H9 (cell line): ENCODE results near the gene CD53. TPM values are rescaled to one million over a fixed set of nuclear protein-coding genes. Genes with fewer than 3 reads are reported as not detected.

Experiments used
- DNase-seq: peaks from one replicate; pipeline ENCODE4 v3.0.0-alpha.2; 2017
- H2AFZ ChIP-seq: one replicate; pipeline ENCODE4 v1.6.1; 2013; ENCODE audit warnings: mild to moderate bottlenecking, low read length, control low read depth, moderate library complexity
- H2AK5ac ChIP-seq: 2 replicates; pipeline ENCODE4 v1.6.1; 2013; ENCODE audit warnings: low read length, control low read depth, mixed read lengths; ENCODE audit not compliant: insufficient read length
- H2BK120ac ChIP-seq: one replicate; pipeline ENCODE4 v1.6.1; 2013; ENCODE audit warnings: low read depth, mild to moderate bottlenecking, low read length, control low read depth, inconsistent platforms; ENCODE audit not compliant: poor library complexity, severe bottlenecking
- H2BK12ac ChIP-seq: 2 replicates; pipeline ENCODE4 v1.6.1; 2013; ENCODE audit warnings: low read length, control low read depth, mixed read lengths, low read depth; ENCODE audit not compliant: insufficient read length
- H2BK15ac ChIP-seq: 2 replicates; pipeline ENCODE4 v1.6.1; 2013; ENCODE audit warnings: low read depth, low read length, control low read depth
- H2BK20ac ChIP-seq: one replicate; pipeline ENCODE4 v1.6.1; 2013; ENCODE audit warnings: low read depth, mild to moderate bottlenecking, low read length, control low read depth, inconsistent platforms; ENCODE audit not compliant: poor library complexity, severe bottlenecking
- H2BK5ac ChIP-seq: 2 replicates; pipeline ENCODE4 v1.6.1; 2013; ENCODE audit warnings: low read length, control low read depth, mixed read lengths; ENCODE audit not compliant: insufficient read length
- H3K14ac ChIP-seq: 2 replicates; pipeline ENCODE4 v1.6.1; 2013; ENCODE audit warnings: low read length, control low read depth; ENCODE audit not compliant: insufficient read depth
- H3K18ac ChIP-seq: 2 replicates; pipeline ENCODE4 v1.6.1; 2013; ENCODE audit warnings: low read depth, mild to moderate bottlenecking, mixed read lengths, low read length, control low read depth; ENCODE audit not compliant: insufficient read length
- H3K23ac ChIP-seq: 2 replicates; pipeline ENCODE4 v1.6.1; 2013; ENCODE audit warnings: low read length, control low read depth, mixed read lengths, low read depth; ENCODE audit not compliant: insufficient read length
- H3K23me2 ChIP-seq: 2 replicates; pipeline ENCODE4 v1.6.1; 2013; ENCODE audit warnings: low read depth, mild to moderate bottlenecking, mixed read lengths, low read length, control low read depth; ENCODE audit not compliant: insufficient read length, poor library complexity, severe bottlenecking
- H3K27ac ChIP-seq: 2 replicates; pipeline ENCODE4 v1.5.1; 2013; ENCODE audit warnings: low read length, control low read depth, mixed read lengths, low read depth; ENCODE audit not compliant: insufficient read length
- H3K27me3 ChIP-seq: 2 replicates; pipeline ENCODE4 v1.6.1; 2013; ENCODE audit warnings: low read length, control low read depth, inconsistent platforms; ENCODE audit not compliant: insufficient read depth
- H3K4ac ChIP-seq: 2 replicates; pipeline ENCODE4 v1.6.1; 2013; ENCODE audit warnings: low read depth, mild to moderate bottlenecking, control low read depth, inconsistent platforms, low read length, moderate library complexity
- H3K4me1 ChIP-seq: 2 replicates; pipeline ENCODE4 v1.6.1; 2013; ENCODE audit warnings: low read length, control low read depth, inconsistent platforms; ENCODE audit not compliant: insufficient read depth
- H3K4me2 ChIP-seq: 2 replicates; pipeline ENCODE4 v1.6.1; 2013; ENCODE audit warnings: low read length, control low read depth, mixed read lengths; ENCODE audit not compliant: insufficient read length, insufficient read depth
- H3K56ac ChIP-seq: 2 replicates; pipeline ENCODE4 v1.6.1; 2013; ENCODE audit warnings: low read depth, mild to moderate bottlenecking, mixed read lengths, low read length, control low read depth; ENCODE audit not compliant: insufficient read length
- H3K79me1 ChIP-seq: 2 replicates; pipeline ENCODE4 v1.6.1; 2013; ENCODE audit warnings: low read depth, mild to moderate bottlenecking, moderate library complexity, low read length, control low read depth, inconsistent platforms; ENCODE audit not compliant: insufficient read depth, poor library complexity, severe bottlenecking
- H3K79me2 ChIP-seq: 2 replicates; pipeline ENCODE4 v1.6.1; 2013; ENCODE audit warnings: low read length, control low read depth, inconsistent platforms; ENCODE audit not compliant: insufficient read depth
- H3K9ac ChIP-seq: 2 replicates; pipeline ENCODE4 v1.6.1; 2013; ENCODE audit warnings: low read length, control low read depth, mixed read lengths; ENCODE audit not compliant: insufficient read length; ENCODE audit errors: extremely low read depth
- H3K9me3 ChIP-seq: one replicate; pipeline ENCODE4 v1.6.1; 2013; ENCODE audit warnings: low read depth, low read length, inconsistent platforms; ENCODE audit not compliant: control insufficient read depth
- H3T11ph ChIP-seq: one replicate; pipeline ENCODE4 v1.6.1; 2013; ENCODE audit warnings: mild to moderate bottlenecking, low read length, control low read depth, inconsistent platforms
- H4K20me1 ChIP-seq: one replicate; pipeline ENCODE4 v1.6.1; 2013; ENCODE audit not compliant: control insufficient read depth, insufficient read length, insufficient read depth
- H4K5ac ChIP-seq: 2 replicates; pipeline ENCODE4 v1.6.1; 2013; ENCODE audit warnings: low read depth, mild to moderate bottlenecking, mixed read lengths, low read length, control low read depth; ENCODE audit not compliant: insufficient read length
- H4K8ac ChIP-seq: replicated peaks from 2 replicates; pipeline ENCODE4 v1.6.1; 2013; ENCODE audit warnings: low read length, control low read depth, mixed read lengths, low read depth; ENCODE audit not compliant: insufficient read length
- H4K91ac ChIP-seq: 2 replicates; pipeline ENCODE4 v1.6.1; 2013; ENCODE audit warnings: low read depth, mild to moderate bottlenecking, moderate library complexity, mixed read lengths, low read length, control low read depth; ENCODE audit not compliant: insufficient read length
- H3K27ac Mint-ChIP-seq, 3 experiments: 2 replicates in 2 of 3; 3 replicates in 1 of 3; pipeline ENCODE4 v1.8.0; 2020 to 2021; ENCODE audit warnings: mixed read lengths in 3 of 3, mild to moderate bottlenecking in 1 of 3, moderate library complexity in 1 of 3
- H3K27me3 Mint-ChIP-seq: 2 replicates; pipeline ENCODE4 v1.8.0; 2021; ENCODE audit warnings: low read depth, mild to moderate bottlenecking, moderate library complexity, mixed read lengths
- H3K36me3 Mint-ChIP-seq, 3 experiments: 2 replicates in 2 of 3; 3 replicates in 1 of 3; pipeline ENCODE4 v1.8.0; 2020 to 2021; ENCODE audit warnings: low read depth in 3 of 3, mixed read lengths in 3 of 3; ENCODE audit not compliant: insufficient read depth in 1 of 3
- H3K4me1 Mint-ChIP-seq, 2 experiments: 2 replicates each; pipeline ENCODE4 v1.8.0; 2020; ENCODE audit warnings: mixed read lengths in 2 of 2
- H3K4me3 Mint-ChIP-seq, 2 experiments: 2 replicates in 1 of 2; 3 replicates in 1 of 2; pipeline ENCODE4 v1.8.0; 2020 to 2021; ENCODE audit warnings: mild to moderate bottlenecking in 2 of 2, mixed read lengths in 2 of 2, moderate library complexity in 1 of 2
- H3K9me3 Mint-ChIP-seq, 2 experiments: 2 replicates in 1 of 2; 3 replicates in 1 of 2; pipeline ENCODE4 v1.8.0; 2020; ENCODE audit warnings: mild to moderate bottlenecking in 2 of 2, mixed read lengths in 2 of 2, moderate library complexity in 1 of 2
- CTCF ChIP-seq: fragments of 200-600 bp; sonication (generic); conservative IDR thresholded peaks from 3 replicates; pipeline ENCODE4 v1.8.0; 2021; ENCODE audit warnings: antibody characterized with exemption, mild to moderate bottlenecking
- WGBS: extraction: QIAGEN DNeasy Blood & Tissue Kit; methylation state at CpG from one replicate; pipeline ENCODE4 v1.1.7; 2013; ENCODE audit warnings: missing lambda C conversion rate, low lambda C conversion rate, mixed read lengths; ENCODE audit not compliant: insufficient read length; ENCODE audit errors: extremely low coverage; 5-methylcytosine and 5-hydroxymethylcytosine counted together
- total RNA-seq: library from RNA; stranded (reverse); gene quantifications from 2 replicates; pipeline ENCODE4 v1.2.1, GENCODE V29; 2021

The CD53 gene
- total RNA-seq, 1 experiment from 2014 or later: 0.15 TPM

GRCh38 chr1:110915804-110916203, 42.9 kb downstream of the CD53 start:
- Mint-ChIP-seq H3K9me3 (peaks cover 12 to 33% of the 10 kb centered on the region in 2 experiments), H3K4me1 (peaks cover 6 to 7% of the 10 kb centered on the region in 2 experiments), H3K27me3 (peaks cover 3% of the 10 kb centered on the region; the same call in 1 of the 2 replicates), H3K36me3 (peaks cover 0 to 2% (median 0%) of the 10 kb centered on the region in 3 experiments; a peak in 2 of 7 replicates), H3K27ac (no peak overlapping the region), H3K4me3 (no peak overlapping the region)
- H3K9ac ChIP-seq: no peak overlapping the region
- no peak overlapping the region for H3K27ac ChIP-seq
- H3K23ac ChIP-seq: no peak overlapping the region
- H2BK15ac ChIP-seq: no peak overlapping the region
- no peaks in the 10 kb centered on the region for H3K79me1 ChIP-seq
- H4K5ac ChIP-seq: no peak overlapping the region
- no peak overlapping the region for H2BK120ac ChIP-seq
- no peak overlapping the region for H3K4ac ChIP-seq
- no peak overlapping the region for H2BK5ac ChIP-seq
- no CpG with 5 or more reads among the region's 2 CpGs for WGBS
- no peak for DNase-seq
- no peak overlapping the region for H4K8ac ChIP-seq
- no peak overlapping the region for H3K4me2 ChIP-seq
- no peak overlapping the region for H3T11ph ChIP-seq
- no peaks in the 10 kb centered on the region for H3K27me3 ChIP-seq
- H2AK5ac ChIP-seq: no peak overlapping the region
- H3K23me2 ChIP-seq: no peaks in the 10 kb centered on the region
- H3K79me2 ChIP-seq: no peaks in the 10 kb centered on the region
- no peak overlapping the region for H2BK12ac ChIP-seq
- H3K4me1 ChIP-seq: no peaks in the 10 kb centered on the region
- H2AFZ ChIP-seq: no peak overlapping the region
- no peak overlapping the region for H3K18ac ChIP-seq
- H3K56ac ChIP-seq: no peak overlapping the region
- no peak overlapping the region for H3K14ac ChIP-seq
- H3K9me3 ChIP-seq: no peaks in the 10 kb centered on the region
- no peak overlapping the region for H2BK20ac ChIP-seq
- H4K20me1 ChIP-seq: no peaks in the 10 kb centered on the region
- TF ChIP-seq CTCF: no peak
- H4K91ac ChIP-seq: no peak overlapping the region
